Dermis microvascular lymphatic vessel endothelial cell (primary cell): ENCODE data around the gene CDX1. TPM values are rescaled to one million over a fixed set of nuclear protein-coding genes. Genes with fewer than 3 reads are reported as not detected.

Experiments
- DNase-seq, 2 donors: peaks; one replicate each; pipeline versions ENCODE4 v3.0.0 to v3.0.0-alpha.2; 2010; ENCODE audit warnings: low read depth in 2 of 2
- total RNA-seq: library from RNA; depleted of rRNA; stranded (reverse); fragments of >200 nt; gene quantifications from 2 replicates; pipeline ENCODE4 v1.2.1, GENCODE V29; 2014

Gene CDX1
- total RNA-seq, 1 donor from 2014 or later: not detected

DNA sequence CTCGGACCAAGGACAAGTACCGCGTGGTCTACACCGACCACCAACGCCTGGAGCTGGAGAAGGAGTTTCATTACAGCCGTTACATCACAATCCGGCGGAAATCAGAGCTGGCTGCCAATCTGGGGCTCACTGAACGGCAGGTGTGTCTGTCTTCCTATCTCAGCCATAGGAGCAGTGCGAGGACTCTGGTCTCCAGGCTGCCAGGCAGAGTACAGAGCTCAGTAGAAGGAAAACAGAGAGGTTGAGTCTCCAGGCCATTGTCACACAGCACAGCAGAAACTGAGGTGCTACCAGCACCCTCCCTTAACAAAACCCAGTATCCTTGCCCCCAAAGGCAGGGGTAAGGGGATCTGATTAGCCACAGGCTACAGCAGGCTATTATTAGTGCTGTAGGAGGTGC lies 16.2 kb downstream of the CDX1 start:
- DNase-seq: no peak

DNA sequence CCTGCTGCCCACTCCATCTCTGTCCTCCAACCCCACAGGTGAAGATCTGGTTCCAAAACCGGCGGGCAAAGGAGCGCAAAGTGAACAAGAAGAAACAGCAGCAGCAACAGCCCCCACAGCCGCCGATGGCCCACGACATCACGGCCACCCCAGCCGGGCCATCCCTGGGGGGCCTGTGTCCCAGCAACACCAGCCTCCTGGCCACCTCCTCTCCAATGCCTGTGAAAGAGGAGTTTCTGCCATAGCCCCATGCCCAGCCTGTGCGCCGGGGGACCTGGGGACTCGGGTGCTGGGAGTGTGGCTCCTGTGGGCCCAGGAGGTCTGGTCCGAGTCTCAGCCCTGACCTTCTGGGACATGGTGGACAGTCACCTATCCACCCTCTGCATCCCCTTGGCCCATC lies 16.9 kb downstream of the CDX1 start:
- no peak for DNase-seq

DNA sequence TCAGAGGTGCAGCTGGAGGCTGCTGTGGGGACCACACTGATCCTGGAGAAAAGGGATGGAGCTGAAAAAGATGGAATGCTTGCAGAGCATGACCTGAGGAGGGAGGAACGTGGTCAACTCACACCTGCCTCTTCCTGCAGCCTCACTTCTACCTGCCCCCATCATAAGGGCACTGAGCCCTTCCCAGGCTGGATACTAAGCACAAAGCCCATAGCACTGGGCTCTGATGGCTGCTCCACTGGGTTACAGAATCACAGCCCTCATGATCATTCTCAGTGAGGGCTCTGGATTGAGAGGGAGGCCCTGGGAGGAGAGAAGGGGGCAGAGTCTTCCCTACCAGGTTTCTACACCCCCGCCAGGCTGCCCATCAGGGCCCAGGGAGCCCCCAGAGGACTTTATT lies 17.4 kb downstream of the CDX1 start:
- DNase-seq: no peak

DNA sequence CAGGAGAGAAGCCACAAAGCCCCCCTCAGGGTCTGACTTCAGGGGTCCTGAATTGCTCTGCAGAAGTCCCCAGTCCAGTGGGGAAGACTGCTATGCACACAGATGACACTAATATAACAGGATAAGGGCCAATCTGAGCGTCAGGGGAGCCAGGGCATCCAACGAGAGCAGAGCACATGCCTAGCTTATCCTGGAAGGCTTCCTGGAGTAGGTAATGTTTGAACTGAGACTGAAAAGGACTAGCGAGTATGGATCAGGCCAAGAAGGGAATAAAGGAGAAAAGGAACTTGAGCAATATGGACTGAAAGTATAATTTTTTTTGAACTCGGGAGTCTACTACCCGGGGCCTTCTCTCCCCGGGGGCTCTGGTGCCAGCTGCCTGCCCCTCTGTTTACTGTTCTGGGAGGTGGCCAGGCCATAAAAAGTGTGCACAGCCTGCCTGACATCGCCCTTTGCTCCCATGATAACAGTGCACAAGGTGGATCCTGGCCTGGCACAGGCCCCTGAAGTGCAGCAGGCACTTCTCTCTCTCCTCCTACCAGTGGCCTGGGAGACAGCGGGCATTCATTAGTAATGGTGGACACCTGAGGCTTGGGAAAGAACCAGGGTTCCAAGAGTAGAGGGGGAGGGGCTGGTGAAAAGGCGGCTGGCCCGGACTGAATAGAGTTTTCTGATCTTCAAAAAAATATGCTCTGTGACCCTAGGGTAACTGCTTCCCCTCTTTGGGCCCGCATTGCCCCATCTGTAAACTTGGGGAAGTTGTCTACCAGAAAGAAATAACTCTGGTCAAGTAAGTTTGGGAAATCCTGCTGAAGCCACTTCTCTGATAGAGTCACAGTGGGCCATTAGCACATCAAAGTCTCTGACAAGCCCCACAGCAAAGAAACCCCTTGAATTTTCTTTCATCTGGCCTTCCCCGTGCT lies 18.7 kb downstream of the CDX1 start:
- DNase-seq: no peak

DNA sequence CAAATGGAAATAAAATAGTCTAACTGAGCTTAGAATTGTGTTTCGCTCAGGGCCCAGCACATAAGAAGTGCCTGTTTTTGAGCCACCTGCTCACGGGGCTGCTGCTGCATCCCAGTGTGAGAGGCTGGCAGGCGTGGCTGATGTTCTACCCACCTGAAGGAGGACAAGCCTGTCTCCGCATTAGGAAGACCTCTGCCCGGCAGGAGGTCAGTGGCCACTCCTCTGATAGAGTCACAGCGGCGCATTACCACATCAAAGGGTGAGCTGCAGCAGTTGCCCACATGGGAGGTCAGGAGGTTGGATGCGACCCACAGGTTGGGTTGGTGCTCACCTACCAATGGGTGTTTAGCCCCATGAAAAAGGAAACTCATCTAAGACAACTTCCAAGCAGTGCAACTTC lies 19.6 kb downstream of the CDX1 start:
- DNase-seq: no peak

DNA sequence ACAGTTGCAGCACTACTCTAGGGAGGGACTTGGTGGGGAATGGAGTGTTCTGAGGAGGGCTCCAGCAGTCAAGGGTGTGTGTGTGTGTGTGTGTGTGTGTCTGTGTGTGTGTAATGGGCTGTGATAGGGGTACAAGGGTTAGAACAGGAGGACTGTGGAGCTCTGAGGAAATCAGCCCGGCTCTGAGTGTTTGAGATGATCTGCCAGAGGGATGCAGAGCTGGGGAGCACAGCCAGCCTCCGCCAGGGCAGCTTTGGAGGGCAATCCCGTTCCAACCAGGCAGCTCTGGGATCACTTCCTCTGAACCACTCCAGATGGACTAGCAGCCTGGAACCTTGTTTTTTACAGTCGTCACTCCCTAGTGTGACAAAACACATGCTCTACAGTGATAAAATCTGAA lies 20.3 kb downstream of the CDX1 start:
- no peak for DNase-seq

DNA sequence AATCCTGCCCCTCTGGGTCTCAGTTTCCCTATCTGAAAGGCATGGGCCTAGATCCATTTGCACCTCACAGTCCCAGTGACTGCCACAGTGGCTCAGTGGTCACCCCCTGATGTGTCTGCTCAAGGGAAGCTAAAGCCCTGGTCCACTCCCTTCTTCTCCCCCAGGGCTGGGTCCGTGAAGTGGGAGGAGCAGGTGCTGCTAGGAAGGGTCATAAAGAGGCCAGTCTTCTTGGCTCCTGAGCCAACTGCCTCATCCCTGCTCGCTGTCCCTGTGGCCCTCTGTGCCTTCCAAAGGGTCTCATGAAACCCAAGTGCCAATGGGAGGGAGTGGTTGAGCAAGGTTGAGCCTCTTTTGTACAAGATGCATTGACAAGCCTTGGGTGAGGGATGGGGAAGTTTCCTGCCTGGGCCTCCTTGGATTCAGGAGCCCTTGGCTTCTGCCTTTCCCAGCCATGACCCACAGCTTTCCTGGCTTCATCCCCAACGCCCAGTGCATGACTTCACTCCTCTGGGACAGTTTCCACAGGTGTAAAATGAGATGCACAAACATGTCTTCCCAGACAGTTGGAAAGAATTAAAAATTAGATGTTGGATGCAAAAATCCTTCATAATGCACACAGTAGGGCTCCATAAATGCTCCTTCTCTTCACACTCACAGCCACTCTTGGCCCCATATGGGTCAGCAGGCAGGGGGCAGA lies 21.7 kb downstream of the CDX1 start:
- DNase-seq: no peak

DNA sequence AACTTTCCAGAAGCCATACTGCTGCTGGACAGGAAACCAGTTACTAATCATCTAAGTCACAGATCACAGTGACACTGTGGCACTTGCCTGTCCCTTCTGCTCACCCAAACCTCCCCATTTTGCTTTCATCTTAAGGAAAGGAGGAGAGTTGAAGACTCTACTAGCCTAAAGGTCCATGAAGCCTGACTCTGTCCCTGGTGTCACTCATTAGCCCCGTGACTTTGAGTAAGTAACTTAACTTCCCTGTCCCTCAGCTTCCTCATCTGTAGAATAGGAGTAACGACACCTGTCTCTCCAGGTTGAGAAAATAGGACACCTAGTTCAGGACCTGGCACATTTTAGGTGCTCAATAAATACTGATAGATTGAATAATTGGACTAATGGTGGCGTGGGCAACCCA lies 22.7 kb downstream of the CDX1 start:
- DNase-seq: no peak

DNA sequence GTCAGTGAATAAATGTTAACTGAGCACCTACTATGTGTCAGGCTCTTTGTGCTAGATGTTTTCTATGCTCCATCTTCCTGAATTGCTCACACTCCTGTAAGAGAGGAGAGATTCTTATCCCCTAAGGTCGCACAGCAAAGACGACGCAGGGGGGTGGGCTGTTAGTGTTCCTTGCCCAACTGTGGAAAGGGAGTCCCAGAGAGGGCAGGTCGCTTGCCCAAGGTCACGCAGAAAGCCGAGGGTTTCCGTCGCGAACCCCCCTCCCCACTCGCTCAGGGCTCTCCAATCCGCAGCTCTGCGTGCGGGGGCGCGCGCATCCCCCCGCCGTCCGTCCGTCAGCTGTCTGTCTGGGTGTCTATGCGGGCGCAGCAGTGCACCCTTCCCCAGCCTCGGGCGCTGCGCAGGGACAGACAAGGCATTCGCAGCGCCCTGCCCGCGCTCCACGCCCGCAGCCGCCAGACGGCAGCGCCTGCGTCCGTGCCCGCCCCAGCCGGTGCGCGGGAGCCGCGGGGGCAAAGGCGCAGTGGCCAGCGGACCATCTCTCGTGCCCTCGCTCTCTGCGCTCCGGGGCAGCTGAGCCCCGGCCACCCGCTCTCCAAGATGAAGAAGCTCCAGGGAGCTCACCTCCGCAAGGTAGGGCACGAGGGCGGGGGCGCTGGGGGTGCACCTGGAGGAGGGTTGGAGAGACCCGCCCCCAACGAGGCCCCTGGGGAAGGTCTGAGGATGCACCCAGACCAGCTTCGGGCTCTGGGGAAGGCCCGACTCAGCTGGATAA lies 23.3 kb downstream of the CDX1 start, which contains the start of gene SLC6A7:
Gene SLC6A7 (plus strand): TSS at position 335 of the 775 bp plus-strand sequence. CDS start 266 bp downstream, at position 601.
- no peak for DNase-seq

DNA sequence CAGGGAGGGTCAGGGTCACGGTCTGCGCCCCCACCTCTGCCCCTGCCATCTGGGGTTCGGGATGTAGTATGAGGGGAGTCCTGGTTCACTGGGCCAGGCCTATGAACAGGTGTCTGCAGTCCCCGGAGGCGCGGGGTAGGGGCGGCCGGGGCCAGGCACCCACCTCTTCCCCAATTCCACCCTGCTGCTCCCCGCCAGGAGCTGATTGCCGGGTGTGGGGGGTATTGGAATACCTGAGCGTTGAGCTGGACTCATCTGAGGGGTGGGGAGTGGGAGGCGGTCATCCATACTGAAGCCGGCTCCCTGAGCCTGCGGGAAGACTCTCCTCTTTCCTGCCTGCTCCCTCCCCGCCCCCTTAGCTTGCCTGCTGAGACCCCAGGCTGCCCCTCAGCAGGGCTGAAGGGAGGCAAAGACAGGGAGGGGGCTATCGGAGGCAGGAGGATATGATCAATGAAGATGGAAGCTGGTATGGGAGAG lies 24.0 kb downstream of the CDX1 start:
- no peak for DNase-seq

DNA sequence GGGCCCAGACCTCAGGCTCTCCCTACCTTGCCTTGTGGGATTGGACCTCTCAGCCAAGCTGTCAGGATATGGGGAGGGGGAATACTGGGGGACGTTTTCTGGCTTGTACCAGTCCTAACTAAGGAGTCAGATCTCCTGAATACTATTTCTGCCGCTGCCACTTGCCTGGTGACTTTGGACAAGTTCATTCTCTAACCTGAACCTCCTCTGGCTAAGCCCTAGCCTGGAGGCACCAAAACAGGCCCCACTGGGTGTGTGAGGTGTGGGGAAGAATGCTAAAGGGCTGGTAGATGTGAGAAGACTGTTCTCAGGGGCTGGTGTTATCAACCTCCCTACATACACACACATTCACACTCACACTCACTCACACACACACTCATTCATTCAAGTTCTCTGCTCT lies 24.4 kb downstream of the CDX1 start:
- no peak for DNase-seq

DNA sequence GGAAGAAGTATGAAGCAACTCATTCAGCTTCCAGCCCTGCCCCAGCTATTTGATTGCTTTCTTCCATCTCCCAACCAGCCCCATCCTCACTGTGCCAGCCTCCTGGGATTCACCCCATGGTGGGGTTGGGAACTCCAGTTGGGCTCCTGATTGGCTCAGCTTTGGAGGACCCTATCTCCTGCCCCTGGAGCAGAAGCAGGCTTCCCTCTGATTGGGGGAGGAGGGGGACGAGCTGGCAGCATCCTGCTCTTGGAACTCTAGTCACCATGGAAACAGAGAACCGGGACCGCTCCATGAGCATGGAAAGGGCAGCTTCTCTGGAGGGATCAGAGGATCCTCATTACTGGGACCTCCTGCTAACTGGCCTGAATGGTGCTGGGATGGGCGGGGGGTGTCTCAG lies 25.9 kb downstream of the CDX1 start:
- no peak for DNase-seq

DNA sequence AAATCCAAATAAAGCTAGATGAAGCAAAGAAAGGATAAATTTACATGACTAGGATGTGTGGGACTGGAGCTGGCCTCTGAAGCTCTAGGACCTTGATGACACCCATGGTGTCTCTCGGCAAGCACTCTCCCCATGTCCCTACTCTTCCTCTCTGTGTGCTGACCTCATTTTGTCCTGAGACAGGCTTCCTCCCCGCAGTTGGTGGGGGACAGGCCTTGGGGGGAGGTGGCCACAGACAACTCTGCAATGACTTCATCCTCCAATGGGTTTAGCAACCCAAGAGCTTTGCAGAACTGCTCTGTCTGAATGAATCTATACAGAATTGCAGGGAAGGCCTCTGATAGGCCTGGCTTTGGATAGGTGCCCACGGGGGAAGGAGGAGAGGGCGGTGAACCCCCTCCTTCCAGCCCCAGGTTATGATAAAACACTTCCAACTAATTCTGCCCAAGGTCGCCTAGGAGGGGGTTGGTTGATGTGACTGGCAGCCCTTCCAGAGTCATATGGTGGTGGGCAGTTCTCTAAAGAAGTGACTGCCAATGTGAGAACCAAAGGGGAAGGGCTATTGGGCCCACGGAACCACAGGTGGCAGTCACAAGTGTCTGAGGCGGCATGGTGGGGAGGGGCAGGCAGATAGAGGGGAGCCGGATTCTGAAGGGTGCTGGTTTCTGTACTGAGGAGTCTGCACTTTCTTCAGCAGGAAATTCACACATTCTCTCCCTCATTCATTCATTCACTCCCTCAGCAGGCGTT lies 29.3 kb downstream of the CDX1 start:
- DNase-seq: no peak

DNA sequence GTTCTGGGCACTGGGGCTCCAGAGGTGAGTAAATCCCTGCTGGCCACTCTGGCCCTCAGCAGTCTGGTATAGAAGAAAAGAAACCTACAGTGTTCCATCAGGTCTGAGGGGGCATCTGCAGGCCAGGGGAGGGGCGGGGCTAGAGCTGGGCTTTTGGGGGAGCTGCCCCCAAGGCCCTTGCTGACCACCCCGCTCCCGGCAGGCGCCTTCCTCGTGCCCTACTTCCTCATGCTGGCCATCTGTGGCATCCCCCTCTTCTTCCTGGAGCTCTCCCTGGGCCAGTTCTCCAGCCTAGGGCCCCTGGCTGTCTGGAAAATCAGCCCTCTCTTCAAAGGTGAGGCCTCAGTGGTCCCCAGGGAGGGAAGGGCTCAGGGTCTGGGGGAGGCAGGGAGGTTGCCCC lies 29.9 kb downstream of the CDX1 start:
- DNase-seq: no peak

DNA sequence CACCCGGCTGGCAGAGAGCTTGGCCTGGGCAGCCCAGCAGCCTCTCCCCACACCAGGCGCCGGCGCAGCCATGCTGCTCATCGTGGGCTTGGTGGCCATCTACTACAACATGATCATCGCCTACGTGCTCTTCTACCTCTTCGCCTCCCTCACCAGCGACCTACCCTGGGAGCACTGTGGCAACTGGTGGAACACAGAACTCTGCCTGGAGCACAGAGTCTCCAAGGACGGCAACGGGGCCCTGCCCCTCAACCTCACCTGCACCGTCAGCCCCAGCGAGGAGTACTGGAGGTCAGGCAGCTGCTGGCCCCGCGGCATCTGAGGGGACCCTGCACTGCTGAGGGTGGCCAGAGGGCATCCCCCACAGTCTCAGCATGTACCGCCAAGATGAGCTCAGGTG lies 30.4 kb downstream of the CDX1 start:
- DNase-seq: no peak

DNA sequence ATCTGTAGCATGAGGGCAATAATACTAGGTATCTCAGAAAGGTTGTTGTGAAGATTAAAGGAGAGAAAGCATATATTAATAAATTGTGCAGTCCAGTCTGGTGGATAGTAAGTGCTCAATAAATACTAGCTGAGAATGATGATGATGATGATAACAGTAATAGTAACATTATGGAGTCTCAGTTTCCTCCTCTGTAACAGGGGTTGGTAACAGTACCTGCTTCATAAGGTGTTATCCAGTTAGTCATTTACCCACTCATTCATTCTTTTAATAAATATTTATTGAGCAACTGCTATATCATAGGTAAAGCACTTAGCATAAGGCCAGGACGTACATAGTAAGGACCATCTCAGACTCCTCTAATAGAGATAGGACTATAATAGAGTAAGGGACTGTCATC lies 30.9 kb downstream of the CDX1 start:
- no peak for DNase-seq

DNA sequence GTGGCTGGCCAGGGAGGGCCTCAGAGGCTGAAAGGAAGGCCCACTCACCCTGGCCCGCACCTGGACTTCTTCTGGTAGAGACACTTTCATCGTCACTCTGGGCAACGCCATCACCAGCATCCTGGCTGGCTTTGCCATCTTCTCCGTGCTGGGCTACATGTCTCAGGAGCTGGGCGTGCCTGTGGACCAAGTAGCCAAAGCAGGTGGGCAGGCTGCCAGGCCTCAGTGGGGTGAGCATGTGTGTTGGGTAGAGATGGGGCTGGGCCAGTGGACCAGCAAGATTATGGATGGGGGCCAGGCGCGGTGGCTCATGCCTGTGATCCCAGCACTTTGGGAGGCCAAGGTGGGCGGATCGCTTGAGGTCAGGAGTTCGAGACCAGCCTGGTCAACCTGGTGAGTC lies 35.9 kb downstream of the CDX1 start:
- no peak for DNase-seq

DNA sequence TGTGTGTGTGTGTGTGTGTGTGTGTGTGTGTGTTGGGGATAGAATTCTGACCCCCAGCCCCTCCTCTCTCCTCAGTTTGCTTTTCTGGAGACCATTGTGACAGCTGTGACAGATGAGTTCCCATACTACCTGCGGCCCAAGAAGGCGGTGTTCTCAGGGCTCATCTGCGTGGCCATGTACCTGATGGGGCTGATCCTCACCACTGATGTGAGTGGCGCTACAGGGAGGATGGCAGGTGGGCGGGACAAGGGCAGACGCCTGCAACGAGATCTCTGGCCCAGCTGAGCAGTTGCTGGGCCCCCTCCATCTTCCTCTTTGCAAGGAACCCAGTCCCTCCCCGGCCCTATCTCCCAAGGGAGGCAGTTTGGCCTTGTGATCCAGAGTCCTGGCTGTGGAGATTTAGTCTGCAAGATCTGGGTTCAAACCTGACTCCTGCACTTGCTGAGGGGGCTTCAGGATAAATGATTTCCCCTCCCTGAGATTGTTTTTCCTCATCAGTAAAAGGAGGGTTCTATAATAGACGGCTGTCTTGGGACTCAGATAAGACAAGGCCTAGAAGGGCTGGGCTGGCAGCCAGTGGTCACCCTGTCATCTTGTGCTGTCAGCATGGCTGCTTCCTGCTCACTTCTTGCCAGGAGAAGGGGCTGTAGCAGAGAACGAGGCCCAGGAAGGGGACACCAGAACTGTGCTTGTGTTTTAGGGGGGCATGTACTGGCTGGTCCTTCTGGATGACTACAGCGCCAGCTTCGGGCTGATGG lies 37.4 kb downstream of the CDX1 start:
- DNase-seq: no peak

DNA sequence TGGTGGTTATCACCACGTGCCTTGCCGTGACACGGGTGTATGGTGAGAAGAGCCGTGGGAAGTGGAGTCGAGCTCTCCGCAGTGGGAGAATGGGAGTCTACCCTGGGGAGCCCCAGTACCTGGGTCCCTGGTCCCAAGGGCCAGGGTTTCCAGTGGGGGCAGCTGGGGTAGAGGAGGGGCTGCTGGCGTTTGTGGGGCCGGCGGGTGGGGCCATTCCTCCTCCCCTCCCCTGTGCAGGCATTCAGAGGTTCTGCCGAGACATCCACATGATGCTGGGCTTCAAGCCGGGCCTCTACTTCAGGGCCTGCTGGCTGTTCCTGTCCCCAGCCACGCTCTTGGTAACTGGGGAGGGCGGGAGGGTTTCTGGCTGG lies 38.0 kb downstream of the CDX1 start:
- DNase-seq: no peak

DNA sequence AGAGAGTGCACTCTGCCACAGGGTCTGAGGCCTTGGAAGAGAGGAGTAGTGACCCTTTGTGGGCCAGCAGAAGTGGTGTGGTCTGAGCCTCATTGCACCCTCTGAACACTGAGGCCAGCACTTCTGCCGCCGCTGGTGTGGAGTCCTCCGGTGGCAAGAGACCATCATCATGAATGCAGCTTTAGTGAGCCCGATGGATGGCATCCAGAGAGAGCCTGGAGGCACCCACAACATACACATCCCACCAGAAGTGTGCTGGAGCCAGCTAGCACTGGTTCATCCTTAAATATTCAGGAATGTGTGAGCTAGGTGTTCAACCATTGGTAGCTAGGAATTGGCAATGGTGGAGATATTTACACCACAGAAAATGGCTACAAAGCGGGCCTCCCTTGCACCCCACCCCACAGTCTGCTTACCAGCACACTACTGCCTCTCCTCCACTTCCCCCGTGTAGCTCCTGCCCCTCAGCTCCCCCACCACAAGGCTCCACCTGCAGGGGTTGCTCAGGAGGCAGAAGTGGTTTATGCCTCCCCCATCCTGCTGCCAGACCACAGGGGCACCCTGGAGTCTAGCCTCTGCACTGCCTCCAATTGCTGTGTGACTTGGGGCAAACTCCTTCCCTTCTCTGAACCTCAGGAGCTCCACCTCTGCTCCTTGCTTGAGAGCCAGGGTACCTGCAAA lies 39.7 kb downstream of the CDX1 start:
- DNase-seq: no peak
